ENCODE measurements around the gene IRAK2.

DNA sequence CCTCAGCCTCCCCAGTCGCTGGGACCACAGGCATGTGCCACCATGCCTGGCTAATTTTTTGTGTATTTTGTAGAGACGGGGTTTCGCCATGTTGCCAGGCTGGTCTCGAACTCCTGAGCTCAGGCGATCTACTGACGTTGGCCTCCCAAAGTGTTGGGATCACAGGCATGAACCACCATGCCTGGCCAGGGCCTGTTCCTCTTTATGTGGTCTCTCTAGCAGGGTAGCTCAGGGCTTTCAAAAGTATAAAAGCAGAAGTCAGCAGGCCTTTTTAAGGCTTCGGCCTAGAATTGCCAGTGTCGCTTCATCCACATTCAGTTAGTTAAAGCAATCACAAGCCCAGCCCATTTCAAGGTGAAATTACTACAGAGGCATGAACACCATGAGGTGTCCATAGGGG is 15.5 kb upstream of the IRAK2 start:
- TF ChIP-seq CHD2 (IDR thresholded peaks at IDR 0.05; ENCODE audit: low read length) = no peak
- TF ChIP-seq TCF12 (IDR thresholded peaks at IDR 0.05; ENCODE audit: low read depth, low read length) = no peak
- TF ChIP-seq EGR1 (IDR thresholded peaks at IDR 0.05; ENCODE audit: borderline replicate concordance, low read depth, low read length) = no peak
- no peak for TF ChIP-seq BRCA1 (IDR thresholded peaks at IDR 0.05; ENCODE audit: low read depth, low read length)
- TF ChIP-seq POLR2AphosphoS5 (IDR thresholded peaks at IDR 0.05; ENCODE audit: low read depth, low read length) = no peak
- TF ChIP-seq, protein P1, sequence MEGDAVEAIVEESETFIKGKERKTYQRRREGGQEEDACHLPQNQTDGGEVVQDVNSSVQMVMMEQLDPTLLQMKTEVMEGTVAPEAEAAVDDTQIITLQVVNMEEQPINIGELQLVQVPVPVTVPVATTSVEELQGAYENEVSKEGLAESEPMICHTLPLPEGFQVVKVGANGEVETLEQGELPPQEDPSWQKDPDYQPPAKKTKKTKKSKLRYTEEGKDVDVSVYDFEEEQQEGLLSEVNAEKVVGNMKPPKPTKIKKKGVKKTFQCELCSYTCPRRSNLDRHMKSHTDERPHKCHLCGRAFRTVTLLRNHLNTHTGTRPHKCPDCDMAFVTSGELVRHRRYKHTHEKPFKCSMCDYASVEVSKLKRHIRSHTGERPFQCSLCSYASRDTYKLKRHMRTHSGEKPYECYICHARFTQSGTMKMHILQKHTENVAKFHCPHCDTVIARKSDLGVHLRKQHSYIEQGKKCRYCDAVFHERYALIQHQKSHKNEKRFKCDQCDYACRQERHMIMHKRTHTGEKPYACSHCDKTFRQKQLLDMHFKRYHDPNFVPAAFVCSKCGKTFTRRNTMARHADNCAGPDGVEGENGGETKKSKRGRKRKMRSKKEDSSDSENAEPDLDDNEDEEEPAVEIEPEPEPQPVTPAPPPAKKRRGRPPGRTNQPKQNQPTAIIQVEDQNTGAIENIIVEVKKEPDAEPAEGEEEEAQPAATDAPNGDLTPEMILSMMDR (IDR thresholded peaks at IDR 0.05; ENCODE audit: control extremely low read depth in 1 of 3, insufficient read depth in 1 of 3, low read depth in 1 of 3, low read length in 3 of 3) = no peak
- no peak for TF ChIP-seq TAF1 (IDR thresholded peaks at IDR 0.05; ENCODE audit: low read depth, low read length)

Measured in H1 (cell line).